KOPT-K1 (cell line): Measurements from ENCODE around the gene HIVEP3.

ENCODE experiments used
- H3K27ac ChIP-seq: fragments of 200-600 bp; sonication (generic); 2 replicates; pipeline ENCODE4 v1.5.1; 2016; ENCODE audit warnings: antibody characterized with exemption, mild to moderate bottlenecking, low read depth, low read length; ENCODE audit not compliant: poor library complexity, severe bottlenecking
- H3K36me3 ChIP-seq: fragments of 200-600 bp; sonication (generic); 2 replicates; pipeline ENCODE4 v1.5.1; 2017; ENCODE audit warnings: antibody characterized with exemption, mild to moderate bottlenecking, low read length, moderate library complexity; ENCODE audit not compliant: insufficient read depth
- H3K9me3 ChIP-seq: fragments of 200-600 bp; sonication (generic); 2 replicates; pipeline ENCODE4 v1.5.1; 2017; ENCODE audit warnings: antibody characterized with exemption, low read length, mild to moderate bottlenecking; ENCODE audit not compliant: insufficient read depth, poor library complexity, severe bottlenecking

The HIVEP3 gene

GRCh38 chr1:41723786-41724185, 194.9 kb downstream of the HIVEP3 start:
- Histone ChIP-seq H3K9me3 (no peaks in the 10 kb centered on the region), H3K27ac (no peak overlapping the region), H3K36me3 (no peaks in the 10 kb centered on the region)

GRCh38 chr1:41722184-41722583, 196.5 kb downstream of the HIVEP3 start:
- H3K36me3 ChIP-seq = no peaks in the 10 kb centered on the region

GRCh38 chr1:41720861-41721410, 197.8 kb downstream of the HIVEP3 start:
- H3K9me3 ChIP-seq = no peaks in the 10 kb centered on the region
- H3K27ac ChIP-seq = peak overlapping the region; percentile 48
- H3K36me3 ChIP-seq = no peaks in the 10 kb centered on the region

More at GRCh38 chr1:41722184-41722583, 196.5 kb downstream of the HIVEP3 start:
- Histone ChIP-seq H3K9me3 (no peaks in the 10 kb centered on the region), H3K27ac (peak overlapping the region; percentile 5)

- Histone ChIP-seq H3K27ac (no peak overlapping the region), H3K36me3 (no peaks in the 10 kb centered on the region), H3K9me3 (no peaks in the 10 kb centered on the region)
Observed at GRCh38 chr1:41719590-41719989, 199.1 kb downstream of the HIVEP3 start.

DNA sequence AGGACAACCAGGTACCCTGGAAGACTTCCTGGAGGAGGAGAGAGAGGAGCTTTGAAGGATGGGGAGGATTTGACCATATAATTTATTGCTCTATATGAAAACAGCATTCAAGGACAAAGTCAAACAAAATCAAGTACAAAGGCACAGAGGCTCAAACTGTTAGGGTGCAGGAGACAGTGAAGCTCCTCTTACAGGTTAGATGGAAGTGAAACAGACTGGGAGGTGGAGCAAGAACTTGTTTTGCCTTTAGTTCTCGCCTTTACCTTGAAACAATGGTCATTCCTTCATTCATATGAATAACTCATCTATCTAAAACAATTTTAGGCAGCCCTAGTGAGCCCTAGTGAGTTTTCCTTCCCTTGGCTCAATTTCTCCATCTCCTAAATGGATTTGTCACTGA, 199.6 kb downstream of the HIVEP3 start:
- Histone ChIP-seq H3K27ac (no peak overlapping the region), H3K9me3 (no peaks in the 10 kb centered on the region), H3K36me3 (no peaks in the 10 kb centered on the region)

DNA sequence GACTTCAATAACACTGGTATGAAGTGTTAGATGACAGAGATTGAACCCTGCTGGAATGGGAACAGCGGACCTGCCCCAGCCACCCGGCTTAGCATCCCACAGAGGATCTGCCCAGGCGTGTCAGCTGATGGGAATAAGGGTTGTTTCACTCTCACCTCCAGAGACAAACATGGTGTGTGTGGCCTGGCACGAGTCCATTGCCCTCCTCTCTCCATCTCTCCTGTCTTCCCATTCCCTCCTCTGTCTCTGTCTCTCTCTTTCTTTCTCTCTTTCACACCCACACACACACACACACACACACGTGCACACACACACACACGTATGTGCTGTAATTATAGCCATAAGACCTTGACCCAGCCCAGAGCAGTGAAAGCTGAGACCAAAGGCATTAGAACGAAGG, 200.2 kb downstream of the HIVEP3 start:
- Histone ChIP-seq H3K27ac (no peak overlapping the region), H3K36me3 (no peaks in the 10 kb centered on the region), H3K9me3 (no peaks in the 10 kb centered on the region)

GRCh38 chr1:41716188-41717130, 202.3 kb downstream of the HIVEP3 start:
- Histone ChIP-seq H3K36me3 (no peaks in the 10 kb centered on the region), H3K9me3 (no peaks in the 10 kb centered on the region), H3K27ac (no peak overlapping the region)

GRCh38 chr1:41715441-41716095, 203.2 kb downstream of the HIVEP3 start:
- Histone ChIP-seq H3K9me3 (no peaks in the 10 kb centered on the region), H3K36me3 (no peaks in the 10 kb centered on the region), H3K27ac (no peak overlapping the region)

DNA sequence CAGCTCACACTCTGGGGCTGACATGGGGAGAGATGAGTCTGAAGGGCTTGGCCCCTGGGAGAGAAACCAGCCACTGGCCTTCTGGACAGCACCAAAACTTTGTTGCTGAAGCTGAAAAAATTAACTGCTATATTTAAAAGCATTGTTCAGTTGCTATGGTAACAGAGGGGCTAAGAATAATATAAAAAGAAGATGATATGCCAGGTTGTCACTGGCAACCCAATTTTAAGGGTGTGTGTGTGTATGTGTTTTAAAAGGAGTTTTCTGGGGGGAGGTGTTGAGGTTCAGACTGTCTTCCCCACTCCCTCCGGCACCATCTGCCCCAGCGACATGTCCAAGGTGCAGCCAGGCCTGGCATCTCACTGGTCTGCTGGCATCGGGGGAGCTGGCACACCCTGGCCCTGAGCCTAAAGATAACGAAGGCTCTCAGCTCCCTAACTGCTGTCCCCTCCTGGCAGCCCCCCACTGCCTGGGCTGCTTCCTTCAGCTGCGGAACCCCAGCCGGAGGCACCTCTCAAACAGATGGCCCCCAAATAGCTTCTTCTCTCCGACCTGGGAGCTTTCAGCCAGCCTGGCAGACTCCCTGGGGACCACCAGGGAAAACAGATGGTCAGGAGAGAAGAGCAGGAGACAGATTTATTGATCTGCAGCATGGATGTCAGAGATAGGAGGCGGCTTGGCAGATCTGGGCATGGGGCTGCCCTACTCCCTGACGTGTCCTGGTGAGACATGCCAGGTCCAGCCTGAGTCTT, 203.9 kb downstream of the HIVEP3 start:
- no peaks in the 10 kb centered on the region for H3K36me3 ChIP-seq
- H3K9me3 ChIP-seq = no peaks in the 10 kb centered on the region
- H3K27ac ChIP-seq = no peak overlapping the region

GRCh38 chr1:41713557-41714327, 205.0 kb downstream of the HIVEP3 start:
- Histone ChIP-seq H3K36me3 (no peaks in the 10 kb centered on the region), H3K9me3 (no peaks in the 10 kb centered on the region), H3K27ac (no peak overlapping the region)

DNA sequence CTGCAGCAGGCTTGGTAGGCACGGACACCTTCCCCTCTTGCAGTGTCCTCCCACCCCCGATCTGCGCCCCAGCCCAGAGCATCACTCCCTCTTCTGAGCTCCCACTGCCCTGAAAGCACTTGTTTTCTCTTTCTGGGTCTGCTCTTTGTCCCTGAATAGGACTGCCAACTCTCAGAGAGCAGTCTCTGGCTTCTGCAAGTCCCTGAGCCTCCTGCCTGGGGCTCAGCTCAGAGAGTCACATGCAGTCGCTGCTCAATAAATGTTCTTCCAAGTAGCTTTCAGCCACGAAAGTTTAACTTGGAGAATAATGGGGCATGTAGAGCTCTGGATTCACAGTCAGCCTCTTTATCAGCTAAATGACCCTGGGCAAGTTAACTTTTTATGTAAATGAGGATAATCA, 205.6 kb downstream of the HIVEP3 start:
- Histone ChIP-seq H3K9me3 (no peaks in the 10 kb centered on the region), H3K36me3 (no peaks in the 10 kb centered on the region), H3K27ac (no peak overlapping the region)

- Histone ChIP-seq H3K27ac (no peak overlapping the region), H3K9me3 (no peaks in the 10 kb centered on the region), H3K36me3 (no peaks in the 10 kb centered on the region)
Observed at GRCh38 chr1:41712695-41713094, 206.0 kb downstream of the HIVEP3 start.

GRCh38 chr1:41712081-41712480, 206.6 kb downstream of the HIVEP3 start:
- Histone ChIP-seq H3K36me3 (no peaks in the 10 kb centered on the region), H3K9me3 (no peaks in the 10 kb centered on the region), H3K27ac (no peak overlapping the region)

DNA sequence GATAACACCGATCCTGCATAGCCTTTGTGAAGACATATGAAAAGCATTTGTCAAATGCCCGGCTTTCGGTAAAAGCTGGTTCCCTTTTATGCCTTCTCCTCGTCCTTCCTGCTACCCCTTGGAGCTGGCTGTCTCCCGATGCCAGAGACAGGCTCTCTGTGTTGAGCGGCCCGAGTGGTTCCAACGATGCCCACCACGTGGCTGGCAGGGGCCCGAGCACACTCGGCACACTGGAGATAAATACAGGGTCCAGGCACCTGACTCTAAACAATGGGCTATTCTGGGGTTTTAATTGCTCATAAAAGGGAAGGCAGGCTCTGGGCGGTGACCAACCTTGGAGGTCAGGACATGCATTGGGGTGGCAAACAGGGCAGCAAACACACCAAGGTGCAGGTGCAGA, 207.1 kb downstream of the HIVEP3 start:
- Histone ChIP-seq H3K27ac (no peak overlapping the region), H3K9me3 (no peaks in the 10 kb centered on the region), H3K36me3 (no peaks in the 10 kb centered on the region)
